Activated T-cell treated with anti-CD3 and anti-CD28 coated beads for 4 hours (primary cell): ENCODE data around the gene NLRP11.

Experiments
- DNase-seq: peaks from one replicate; pipeline ENCODE4 v3.0.0-alpha.2; 2020

Gene NLRP11

GRCh38 chr19:55831846-55832245 lies at the start of gene NLRP11:
Gene NLRP11, minus strand, starts transcription at chr19:55831999. Its CDS starts 13,825 bp downstream, at chr19:55818174.
- DNase-seq, result no peak

- DNase-seq, result no peak
Observed at GRCh38 chr19:55877211-55877610, 45.4 kb upstream of the NLRP11 start.

- DNase-seq, result no peak
Observed at GRCh38 chr19:55870736-55871135, 38.9 kb upstream of the NLRP11 start.

GRCh38 chr19:55867101-55867500 lies 35.3 kb upstream of the NLRP11 start:
- DNase-seq, result no peak

- no peak for DNase-seq
Observed at GRCh38 chr19:55866521-55866920, 34.7 kb upstream of the NLRP11 start.

GRCh38 chr19:55858969-55859368 lies 27.2 kb upstream of the NLRP11 start:
- DNase-seq, result no peak

GRCh38 chr19:55858401-55858800 lies 26.6 kb upstream of the NLRP11 start:
- DNase-seq, result no peak

GRCh38 chr19:55857974-55858373 lies 26.2 kb upstream of the NLRP11 start:
- DNase-seq, result no peak

GRCh38 chr19:55857149-55857548 lies 25.4 kb upstream of the NLRP11 start:
- DNase-seq, result no peak

GRCh38 chr19:55855160-55855559 lies 23.4 kb upstream of the NLRP11 start:
- DNase-seq, result no peak

GRCh38 chr19:55838906-55839305 lies 7.1 kb upstream of the NLRP11 start:
- DNase-seq, result no peak

- no peak for DNase-seq
Observed at GRCh38 chr19:55838251-55838650, 6.5 kb upstream of the NLRP11 start.

GRCh38 chr19:55836340-55836739 lies 4.5 kb upstream of the NLRP11 start, which contains the start of gene NLRP4:
Gene NLRP4, plus strand, starts transcription at chr19:55836540. Its CDS starts 15,541 bp downstream, at chr19:55852081.
- DNase-seq, result no peak

GRCh38 chr19:55832676-55833075 lies 877 bp upstream of the NLRP11 start:
- DNase-seq, result no peak

- DNase-seq, result no peak
Observed at GRCh38 chr19:55830656-55831055, 1.1 kb downstream of the NLRP11 start.

GRCh38 chr19:55820037-55820436 lies 11.8 kb downstream of the NLRP11 start:
- no peak for DNase-seq

GRCh38 chr19:55813906-55814305 lies 17.9 kb downstream of the NLRP11 start:
- DNase-seq, result no peak

GRCh38 chr19:55812449-55812848 lies 19.4 kb downstream of the NLRP11 start:
- DNase-seq, result no peak

GRCh38 chr19:55811340-55811739 lies 20.5 kb downstream of the NLRP11 start:
- DNase-seq, result no peak

- DNase-seq, result no peak
Observed at GRCh38 chr19:55809381-55810058, 22.3 kb downstream of the NLRP11 start.

GRCh38 chr19:55802281-55802680 lies 29.5 kb downstream of the NLRP11 start:
- no peak for DNase-seq

GRCh38 chr19:55801416-55801815 lies 30.4 kb downstream of the NLRP11 start:
- no peak for DNase-seq

- DNase-seq, result no peak
Observed at GRCh38 chr19:55795021-55795420, 36.8 kb downstream of the NLRP11 start.

GRCh38 chr19:55781112-55781511 lies 50.7 kb downstream of the NLRP11 start:
- DNase-seq, result no peak

- DNase-seq, result no peak
Observed at GRCh38 chr19:55778331-55778730, 53.5 kb downstream of the NLRP11 start.
